Motor neuron (in vitro differentiated cells): ENCODE results near the gene PCAT6. TPM values are rescaled to one million over a fixed set of nuclear protein-coding genes. Genes with fewer than 3 reads are reported as not detected.

Source experiments
- ATAC-seq, 8 experiments: fragments of 200-7000 bp; cut with Tn5 transposase; replicated peaks in 6 of 8; 2 replicates each; pipeline ENCODE4 v1.8.0; 2021; ENCODE audit warnings: mild to moderate bottlenecking in 8 of 8, moderate library complexity in 8 of 8
- H3K27ac ChIP-seq, 2 donors: fragments of 250-450 bp; sonication (Bioruptor Pico); 2 replicates each; pipeline ENCODE4 v1.9.0; 2021; ENCODE audit warnings: antibody characterized with exemption in 2 of 2, mild to moderate bottlenecking in 2 of 2, moderate library complexity in 1 of 2
- H3K4me1 ChIP-seq, 2 donors: fragments of 250-450 bp; sonication (Bioruptor Pico); replicated peaks in 1 of 2; 2 replicates each; pipeline ENCODE4 v1.6.1; 2021; ENCODE audit warnings: antibody characterized with exemption in 2 of 2, mild to moderate bottlenecking in 2 of 2, moderate library complexity in 1 of 2
- H3K4me3 ChIP-seq, 5 donors: fragments of 250-450 bp; sonication (Bioruptor Pico); 2 replicates each; pipeline ENCODE4 v1.9.0; 2021; ENCODE audit warnings: antibody characterized with exemption in 5 of 5, mild to moderate bottlenecking in 5 of 5, moderate library complexity in 4 of 5
- WGBS, 10 experiments: fragments of 450-650 bp; shearing (Covaris generic); methylation state at CpG; one replicate each; pipeline ENCODE4 v1.0.0; 2022; 5-methylcytosine and 5-hydroxymethylcytosine counted together
- in situ Hi-C, 9 experiments: fragments of 400-800 bp; cut with MboI; loops; one replicate each; pipeline ENCODE4 v1.15.0; 2021; ENCODE audit warnings: low sequenced_read_pairs in 9 of 9, low pct_unique_long_range_greater_than_20kb in 2 of 9; ENCODE audit not compliant: unreplicated experiment in 9 of 9
- total RNA-seq, 8 experiments: library from RNA; unstranded; fragments of 300-600 nt; gene quantifications; 2 replicates each; pipeline versions ENCODE4 v1.2.3 to v1.2.4, GENCODE V29; 2022

Gene PCAT6
- total RNA-seq, 8 experiments from 2014 or later = 1.1 to 15.1 (median 4.4) TPM

- in situ Hi-C loops = no loop called here
- peak in 2 of 8 experiments; percentile 86 to 88 for ATAC-seq
- 32 to 100% (median 62%) methylated on average over 1 to 4 of the region's 5 CpGs; no CpG with 5 or more reads in 3 of the 10 experiments for WGBS, 10 experiments
Observed at GRCh38 chr1:202836623-202837403, 26.1 kb downstream of the PCAT6 start.

DNA sequence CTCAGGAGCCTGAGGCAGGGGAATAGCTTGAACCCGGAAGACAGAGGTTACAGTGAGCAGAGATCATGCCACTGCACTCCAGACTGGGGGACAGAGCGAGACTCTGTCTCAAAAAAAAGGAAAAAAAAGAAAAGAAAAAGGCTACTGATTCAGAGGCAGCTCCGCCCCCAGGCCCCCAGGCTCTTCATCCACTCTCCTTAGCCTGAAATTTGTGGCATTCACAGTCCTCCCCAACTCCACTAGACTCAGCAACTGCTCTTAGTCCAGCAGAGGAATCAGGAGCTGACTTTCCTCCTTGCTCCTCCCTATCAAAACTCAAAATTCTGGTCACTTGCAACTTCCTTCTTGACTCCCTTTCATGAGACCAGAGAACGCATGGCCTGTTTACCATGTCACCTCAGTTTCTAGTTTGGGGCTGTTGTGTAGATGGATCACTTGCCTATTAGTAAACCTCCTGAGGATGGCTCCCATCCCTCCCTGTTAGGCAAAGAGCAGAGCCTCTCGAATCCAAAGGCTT is 27.1 kb downstream of the PCAT6 start:
- in situ Hi-C loops = no loop called here
- Histone ChIP-seq H3K4me3 (no peak overlapping the region), H3K27ac (no peak overlapping the region), H3K4me1 (no peaks in the 10 kb centered on the region)
- no peak for ATAC-seq
- 60 to 93% (median 87%) methylated on average over 1 to 5 of the region's 5 CpGs; no CpG with 5 or more reads in 5 of the 10 experiments for WGBS, 10 experiments

More at GRCh38 chr1:202836623-202837403, 26.1 kb downstream of the PCAT6 start:
- no peak overlapping the region for H3K27ac ChIP-seq
- no peak overlapping the region for H3K4me3 ChIP-seq
- no peaks in the 10 kb centered on the region for H3K4me1 ChIP-seq

- no peak for ATAC-seq
- in situ Hi-C loops = no loop called here
- Histone ChIP-seq H3K4me3 (no peak overlapping the region), H3K27ac (no peak overlapping the region), H3K4me1 (no peaks in the 10 kb centered on the region)
- 44 to 100% (median 74%) methylated on average over 1 to 11 of the region's 11 CpGs for WGBS, 10 experiments
Observed at GRCh38 chr1:202843081-202843480, 32.3 kb downstream of the PCAT6 start.

DNA sequence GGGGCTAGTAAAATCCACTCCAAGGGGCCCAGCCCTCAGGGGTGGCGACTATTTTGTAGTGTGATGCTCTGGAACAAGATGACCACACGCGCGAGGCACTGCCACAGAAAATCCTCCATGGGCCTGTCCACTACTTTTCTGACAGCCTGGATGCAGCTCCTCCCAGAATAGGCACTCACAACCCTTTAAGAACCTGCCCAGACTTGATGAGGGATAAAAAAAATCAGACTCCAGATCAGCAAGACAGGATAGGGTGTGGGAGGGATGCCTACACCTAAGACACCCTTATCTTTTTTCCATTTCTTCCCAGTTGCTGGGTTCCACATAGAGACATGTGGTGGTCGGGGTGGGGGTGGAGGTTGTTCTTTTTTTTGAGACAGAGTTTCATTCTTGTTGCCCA is 33.5 kb downstream of the PCAT6 start:
- in situ Hi-C loops = no loop called here
- Histone ChIP-seq H3K4me3 (no peak overlapping the region), H3K27ac (no peak overlapping the region), H3K4me1 (no peaks in the 10 kb centered on the region)
- 50 to 92% (median 72%) methylated on average over 1 to 5 of the region's 5 CpGs; no CpG with 5 or more reads in 6 of the 10 experiments for WGBS, 10 experiments
- peak in 1 of 8 experiments; percentile 17 for ATAC-seq

- no peak for ATAC-seq
- WGBS, 10 experiments = 17 to 100% (median 73%) methylated on average over 1 to 5 of the region's 6 CpGs; no CpG with 5 or more reads in 4 of the 10 experiments
- Histone ChIP-seq H3K4me1 (no peaks in the 10 kb centered on the region), H3K4me3 (no peak overlapping the region), H3K27ac (no peak overlapping the region)
- in situ Hi-C loops = no loop called here
Observed at GRCh38 chr1:202844935-202845334, 34.2 kb downstream of the PCAT6 start.

GRCh38 chr1:202848191-202848542 is 37.4 kb downstream of the PCAT6 start:
- no peaks in the 10 kb centered on the region for H3K4me1 ChIP-seq
- 0 to 71% (median 44%) methylated on average over 1 to 2 of the region's 2 CpGs; no CpG with 5 or more reads in 3 of the 10 experiments for WGBS, 10 experiments
- H3K27ac ChIP-seq = no peak overlapping the region

GRCh38 chr1:202850593-202851362 is 40.0 kb downstream of the PCAT6 start:
- Histone ChIP-seq H3K27ac (no peak overlapping the region), H3K4me1 (no peaks in the 10 kb centered on the region), H3K4me3 (no peak overlapping the region)
- WGBS, 10 experiments = 42 to 100% (median 84%) methylated on average over 1 to 6 of the region's 7 CpGs; no CpG with 5 or more reads in 1 of the 10 experiments
- in situ Hi-C loops = no loop called here
- ATAC-seq = peak in 2 of 8 experiments; percentile 33 to 44

More at GRCh38 chr1:202848191-202848542, 37.4 kb downstream of the PCAT6 start:
- no peak overlapping the region for H3K4me3 ChIP-seq
- in situ Hi-C loops = no loop called here
- no peak for ATAC-seq

DNA sequence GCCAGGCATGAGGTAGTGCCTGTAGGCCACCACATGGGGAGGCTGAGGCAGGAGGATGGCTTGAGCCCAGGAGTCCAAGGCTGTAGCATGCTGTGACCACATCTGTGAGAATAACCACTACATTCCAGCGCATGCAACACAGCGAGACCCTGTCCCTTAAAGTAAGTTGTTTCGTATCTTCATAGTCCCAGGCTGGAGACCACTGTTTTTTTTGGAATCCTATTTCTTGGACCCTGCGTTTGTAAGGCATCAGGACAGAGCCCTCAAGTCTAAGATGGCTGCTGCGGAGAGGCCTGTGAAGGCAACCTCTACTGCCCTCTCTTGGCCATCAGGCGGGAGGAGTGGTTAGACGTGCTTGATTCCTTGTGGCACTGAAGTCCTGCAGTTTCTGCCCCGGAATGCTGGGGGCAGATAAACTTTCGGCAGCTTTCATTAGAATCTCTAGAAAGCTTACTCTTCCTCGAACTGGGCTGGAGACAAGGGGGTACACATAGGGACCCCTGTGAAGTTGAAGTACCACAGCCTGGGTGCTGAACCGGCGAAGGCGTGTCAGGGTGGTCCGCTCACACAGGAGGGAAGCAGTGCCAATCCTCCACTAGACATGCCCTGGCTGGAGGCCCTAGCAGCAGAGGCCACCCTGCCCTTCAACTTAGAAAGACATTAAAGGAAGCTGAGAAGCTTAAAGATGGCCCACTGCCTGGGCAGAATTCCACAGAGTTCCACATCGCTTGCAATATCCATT is 41.6 kb downstream of the PCAT6 start:
- Histone ChIP-seq H3K27ac (no peak overlapping the region), H3K4me3 (no peak overlapping the region), H3K4me1 (no peaks in the 10 kb centered on the region)
- 17 to 94% (median 63%) methylated on average over 1 to 14 of the region's 15 CpGs; no CpG with 5 or more reads in 2 of the 10 experiments for WGBS, 10 experiments
- ATAC-seq = peak in 6 of 8 experiments; percentile 36 to 97 (median 72)
- in situ Hi-C loops = no loop called here

DNA sequence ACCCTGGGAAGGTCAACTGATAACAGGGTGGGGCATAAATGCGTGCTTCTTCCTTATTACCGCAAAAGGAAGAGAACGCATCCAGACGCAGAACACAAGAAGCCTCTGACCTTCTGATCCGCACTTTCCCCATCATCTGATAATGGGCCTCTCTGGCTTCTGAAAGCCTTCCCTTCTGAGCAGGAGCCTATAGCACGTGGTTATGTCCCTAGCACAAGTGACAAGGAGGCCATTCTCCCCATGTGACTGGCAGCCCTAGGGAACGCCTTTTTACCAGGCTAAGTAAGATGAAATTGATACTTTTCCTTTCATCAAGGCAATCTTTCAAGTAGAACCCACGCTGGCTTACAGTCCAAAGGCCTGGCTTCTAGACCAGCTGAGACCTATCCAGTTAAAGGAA is 44.0 kb downstream of the PCAT6 start:
- 47 to 94% (median 85%) methylated on average over 1 to 8 of the region's 8 CpGs; no CpG with 5 or more reads in 2 of the 10 experiments for WGBS, 10 experiments
- in situ Hi-C loops = no loop called here
- H3K27ac ChIP-seq = no peak overlapping the region
- no peak overlapping the region for H3K4me3 ChIP-seq
- no peak for ATAC-seq
- H3K4me1 ChIP-seq = no peaks in the 10 kb centered on the region

GRCh38 chr1:202856014-202856413 is 45.3 kb downstream of the PCAT6 start:
- in situ Hi-C loops = no loop called here
- Histone ChIP-seq H3K4me1 (peaks cover 2 to 3% of the 10 kb centered on the region in 2 donors), H3K4me3 (no peak overlapping the region), H3K27ac (no peak overlapping the region)
- 50 to 100% (median 100%) methylated on average over 1 to 2 of the region's 2 CpGs; no CpG with 5 or more reads in 2 of the 10 experiments for WGBS, 10 experiments
- ATAC-seq = no peak

DNA sequence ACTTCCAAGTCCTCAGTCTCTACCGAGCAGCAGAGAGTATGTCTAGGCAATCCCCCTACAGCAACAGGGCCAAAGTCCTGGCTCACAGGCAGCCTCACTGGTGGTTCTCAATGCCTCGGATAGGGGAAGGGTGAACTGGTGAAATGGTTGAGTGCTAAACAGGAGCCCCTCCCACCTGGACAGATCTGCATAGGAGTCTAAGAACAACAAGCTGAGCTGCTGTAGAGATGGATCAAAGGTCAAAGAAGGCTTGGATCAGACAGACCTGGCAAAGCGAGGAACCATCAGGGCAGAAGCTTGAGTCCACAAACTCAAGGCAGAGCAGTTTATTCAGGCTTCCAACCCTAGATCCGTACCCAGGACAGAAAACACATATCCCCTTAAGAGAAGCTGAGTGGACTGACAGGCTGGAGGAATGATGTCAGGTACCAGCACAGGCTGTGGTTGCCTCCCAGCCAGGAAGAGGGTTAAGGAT is 46.4 kb downstream of the PCAT6 start:
- Histone ChIP-seq H3K4me3 (no peak overlapping the region), H3K4me1 (peaks cover 2 to 3% of the 10 kb centered on the region in 2 donors), H3K27ac (no peak overlapping the region)
- in situ Hi-C loops = no loop called here
- ATAC-seq = no peak
- WGBS, 10 experiments = 40 to 100% (median 73%) methylated on average over 1 to 4 of the region's 4 CpGs; no CpG with 5 or more reads in 2 of the 10 experiments

- H3K4me1 ChIP-seq = peaks cover 2 to 3% of the 10 kb centered on the region in 2 donors
- no peak overlapping the region for H3K27ac ChIP-seq
- H3K4me3 ChIP-seq = no peak overlapping the region
- in situ Hi-C loops = no loop called here
- no peak for ATAC-seq
- WGBS, 10 experiments = 10 to 93% (median 71%) methylated on average over 1 to 5 of the region's 6 CpGs
Observed at GRCh38 chr1:202858331-202858730, 47.6 kb downstream of the PCAT6 start.
